ENCODE results near the gene VMP1. TPM values are rescaled to one million over a fixed set of nuclear protein-coding genes. Genes with fewer than 3 reads are reported as not detected.

The VMP1 gene
- total RNA-seq (100 to 1,000 TPM; 145 to 249 TPM), polyA plus RNA-seq (100 to 1,000 TPM in 1 of 2 donors, 10 to 100 TPM in 1; 92.5 to 170 TPM)
- long read RNA-seq, donor 1, full-length matches to known transcripts: 92 of 92 reads
- long read RNA-seq, donor 1, partial matches to known transcripts: 0 of 92 reads
- long read RNA-seq, donor 1, other reads (novel, unspliced or antisense): 0 of 92 reads
- long read RNA-seq, donor 2, full-length matches to known transcripts: 46 of 46 reads
- long read RNA-seq, donor 2, partial matches to known transcripts: 0 of 46 reads
- long read RNA-seq, donor 2, other reads (novel, unspliced or antisense): 0 of 46 reads
- long read RNA-seq, donor 3, full-length matches to known transcripts: 52 of 52 reads
- long read RNA-seq, donor 3, partial matches to known transcripts: 0 of 52 reads
- long read RNA-seq, donor 3, other reads (novel, unspliced or antisense): 0 of 52 reads
- long read RNA-seq, donor 4, full-length matches to known transcripts: 35 of 35 reads
- long read RNA-seq, donor 4, partial matches to known transcripts: 0 of 35 reads
- long read RNA-seq, donor 4, other reads (novel, unspliced or antisense): 0 of 35 reads
- long read RNA-seq, donor 5, full-length matches to known transcripts: 93 of 93 reads
- long read RNA-seq, donor 5, partial matches to known transcripts: 0 of 93 reads
- long read RNA-seq, donor 5, other reads (novel, unspliced or antisense): 0 of 93 reads

DNA sequence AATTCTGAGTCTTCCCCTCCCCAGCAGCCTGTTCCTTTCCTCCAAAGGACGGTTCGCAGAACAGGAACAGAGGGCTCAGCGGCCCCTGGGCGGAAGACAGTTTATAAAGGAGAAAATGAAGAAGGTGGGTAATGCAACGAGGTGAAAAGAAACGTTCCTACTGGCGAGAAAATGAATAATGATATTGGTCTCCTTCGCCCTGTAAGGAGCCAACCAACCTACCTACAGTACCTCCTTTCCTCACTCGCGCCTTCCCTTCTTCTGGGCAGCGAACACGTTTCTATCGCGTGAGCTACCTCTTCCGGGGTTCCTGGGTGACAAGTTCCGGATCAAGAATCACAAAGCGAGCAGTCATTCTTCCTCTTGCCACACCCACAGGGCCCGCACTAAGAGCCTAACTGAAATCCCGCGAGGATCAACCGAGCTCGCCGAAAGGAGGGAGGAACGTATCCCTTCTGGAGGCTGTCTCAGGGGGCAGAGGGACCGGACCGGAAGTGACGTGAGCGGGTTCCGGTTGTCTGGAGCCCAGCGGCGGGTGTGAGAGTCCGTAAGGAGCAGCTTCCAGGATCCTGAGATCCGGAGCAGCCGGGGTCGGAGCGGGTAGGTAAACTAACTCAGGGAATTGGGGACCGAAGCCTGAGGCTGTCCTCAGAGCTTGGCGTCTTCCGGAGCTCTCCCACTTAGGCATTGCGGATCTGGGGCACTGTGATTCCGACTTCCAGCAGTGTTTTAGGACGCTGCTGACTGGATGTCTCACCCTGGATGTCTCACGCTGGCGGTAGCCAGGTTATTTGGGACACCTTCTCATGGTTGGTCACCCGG lies at the start of gene VMP1, which contains the start of gene PTRH2:
TSS of gene VMP1 (plus strand) at position 506 of the 822 bp plus-strand sequence. CDS start 23,793 bp downstream, outside the sequence.
TSS of gene PTRH2 (minus strand) at position 282 of the 822 bp plus-strand sequence. CDS start 9,452 bp downstream, outside the sequence.
- no peaks in the 10 kb centered on the region for H3K27me3 ChIP-seq (ENCODE audit: control insufficient read depth in 3 of 3, insufficient read depth in 3 of 3, low read length in 2 of 3)
- H3K4me1 ChIP-seq (ENCODE audit: control insufficient read depth in 5 of 5, insufficient read depth in 5 of 5, low read length in 5 of 5): peaks cover 4 to 27% (median 8%) of the 10 kb centered on the region in 5 donors
- ATAC-seq (ENCODE audit: insufficient read depth, low FRiP score): peak; percentile 98
- peak within 1 kb of the TSS; percentile 99 for H3K9ac ChIP-seq (ENCODE audit: insufficient read depth in 1 of 2, low read length in 2 of 2)
- peaks cover 0 to 6% (median 0%) of the 10 kb centered on the region in 4 donors for H3K36me3 ChIP-seq (ENCODE audit: control insufficient read depth in 4 of 4, insufficient read depth in 4 of 4, low read length in 4 of 4)
- H3K27ac ChIP-seq (ENCODE audit: low read depth in 1 of 2, low read length in 1 of 2): peak within 1 kb of the TSS; percentile 89 to 97
- TF ChIP-seq, protein P1, sequence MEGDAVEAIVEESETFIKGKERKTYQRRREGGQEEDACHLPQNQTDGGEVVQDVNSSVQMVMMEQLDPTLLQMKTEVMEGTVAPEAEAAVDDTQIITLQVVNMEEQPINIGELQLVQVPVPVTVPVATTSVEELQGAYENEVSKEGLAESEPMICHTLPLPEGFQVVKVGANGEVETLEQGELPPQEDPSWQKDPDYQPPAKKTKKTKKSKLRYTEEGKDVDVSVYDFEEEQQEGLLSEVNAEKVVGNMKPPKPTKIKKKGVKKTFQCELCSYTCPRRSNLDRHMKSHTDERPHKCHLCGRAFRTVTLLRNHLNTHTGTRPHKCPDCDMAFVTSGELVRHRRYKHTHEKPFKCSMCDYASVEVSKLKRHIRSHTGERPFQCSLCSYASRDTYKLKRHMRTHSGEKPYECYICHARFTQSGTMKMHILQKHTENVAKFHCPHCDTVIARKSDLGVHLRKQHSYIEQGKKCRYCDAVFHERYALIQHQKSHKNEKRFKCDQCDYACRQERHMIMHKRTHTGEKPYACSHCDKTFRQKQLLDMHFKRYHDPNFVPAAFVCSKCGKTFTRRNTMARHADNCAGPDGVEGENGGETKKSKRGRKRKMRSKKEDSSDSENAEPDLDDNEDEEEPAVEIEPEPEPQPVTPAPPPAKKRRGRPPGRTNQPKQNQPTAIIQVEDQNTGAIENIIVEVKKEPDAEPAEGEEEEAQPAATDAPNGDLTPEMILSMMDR (IDR thresholded peaks at IDR 0.05; ENCODE audit: control extremely low read depth, extremely low read depth): no peak
- whole genome bisulfite sequencing, 2 donors: 1% methylated on average over 45 of the region's 45 CpGs
- DNase-seq: peak; percentile 99 to 100 (median 100)
- no peaks in the 10 kb centered on the region for H3K9me3 ChIP-seq (ENCODE audit: control insufficient read depth in 4 of 4, insufficient read depth in 3 of 4, low read length in 3 of 4)
- peak within 1 kb of the TSS; percentile 78 for H3K4me3 ChIP-seq

DNA sequence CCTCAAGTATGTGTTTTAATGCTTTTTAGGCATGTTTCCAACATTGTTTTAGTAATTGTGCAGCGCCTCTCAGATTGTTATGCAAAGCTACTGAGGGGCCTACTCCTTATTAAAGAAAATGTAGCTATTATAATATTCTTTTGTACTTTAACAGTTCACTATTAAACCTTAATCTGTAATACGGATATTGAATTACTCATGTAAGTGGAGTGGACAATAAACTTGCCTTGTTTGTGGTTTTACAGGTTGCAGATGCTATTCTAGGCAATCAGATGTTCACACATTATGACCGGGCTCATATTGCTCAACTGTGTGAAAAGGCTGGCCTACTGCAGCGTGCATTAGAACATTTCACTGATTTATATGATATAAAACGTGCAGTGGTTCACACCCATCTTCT lies 41.2 kb upstream of the VMP1 start:
- Histone ChIP-seq H3K4me1 (ENCODE audit: control insufficient read depth in 5 of 5, insufficient read depth in 5 of 5, low read length in 5 of 5) (no peaks in the 10 kb centered on the region), H3K4me3 (no peak overlapping the region), H3K9me3 (ENCODE audit: control insufficient read depth in 4 of 4, insufficient read depth in 3 of 4, low read length in 3 of 4) (no peaks in the 10 kb centered on the region), H3K27ac (ENCODE audit: low read depth in 1 of 2, low read length in 1 of 2) (no peak overlapping the region), H3K9ac (ENCODE audit: insufficient read depth in 1 of 2, low read length in 2 of 2) (no peak overlapping the region), H3K27me3 (ENCODE audit: control insufficient read depth in 3 of 3, insufficient read depth in 3 of 3, low read length in 2 of 3) (no peaks in the 10 kb centered on the region), H3K36me3 (ENCODE audit: control insufficient read depth in 4 of 4, insufficient read depth in 4 of 4, low read length in 4 of 4) (peaks cover 22 to 60% (median 37%) of the 10 kb centered on the region in 4 donors)
- 68 to 79% methylated on average over 5 of the region's 5 CpGs for WGBS, 2 donors
- DNase-seq (no peak), ATAC-seq (ENCODE audit: insufficient read depth, low FRiP score) (no peak)
- TF ChIP-seq, protein P1 (IDR thresholded peaks at IDR 0.05; ENCODE audit: control extremely low read depth, extremely low read depth): no peak

DNA sequence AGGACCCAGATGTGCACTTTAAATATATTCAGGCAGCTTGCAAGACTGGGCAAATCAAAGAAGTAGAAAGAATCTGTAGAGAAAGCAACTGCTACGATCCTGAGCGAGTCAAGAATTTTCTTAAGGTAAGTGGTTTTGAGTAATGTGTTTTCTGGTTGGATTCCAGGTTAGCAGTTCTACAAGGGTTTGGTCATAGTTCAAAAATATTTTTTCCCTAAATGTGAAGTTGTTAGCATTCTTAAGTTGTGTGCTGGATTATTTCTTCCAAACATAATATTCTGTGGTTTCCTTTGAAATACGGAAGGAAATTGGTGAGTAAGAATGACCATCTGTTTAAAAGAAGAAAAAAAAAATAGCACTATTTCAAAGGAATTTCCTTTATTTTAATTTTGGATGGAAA lies 38.6 kb upstream of the VMP1 start:
- WGBS, 2 donors: 24 to 41% methylated on average over 3 of the region's 3 CpGs
- Histone ChIP-seq H3K9me3 (ENCODE audit: control insufficient read depth in 4 of 4, insufficient read depth in 3 of 4, low read length in 3 of 4) (no peaks in the 10 kb centered on the region), H3K4me3 (no peak overlapping the region), H3K4me1 (ENCODE audit: control insufficient read depth in 5 of 5, insufficient read depth in 5 of 5, low read length in 5 of 5) (no peaks in the 10 kb centered on the region), H3K36me3 (ENCODE audit: control insufficient read depth in 4 of 4, insufficient read depth in 4 of 4, low read length in 4 of 4) (peaks cover 17 to 51% (median 31%) of the 10 kb centered on the region in 4 donors), H3K9ac (ENCODE audit: insufficient read depth in 1 of 2, low read length in 2 of 2) (no peak overlapping the region), H3K27me3 (ENCODE audit: control insufficient read depth in 3 of 3, insufficient read depth in 3 of 3, low read length in 2 of 3) (no peaks in the 10 kb centered on the region), H3K27ac (ENCODE audit: low read depth in 1 of 2, low read length in 1 of 2) (no peak overlapping the region)
- DNase-seq (peak in 2 of 3 donors; percentile 6 to 32), ATAC-seq (ENCODE audit: insufficient read depth, low FRiP score) (no peak)
- TF ChIP-seq, protein P1 (IDR thresholded peaks at IDR 0.05; ENCODE audit: control extremely low read depth, extremely low read depth): no peak

Data from lung (tissue), 16 donors.